Activated gamma-delta T cell treated with Interleukin-2 at 50 U/mL for 16 hours (primary cell): ENCODE data around the gene CTTNBP2.

ENCODE experiments used
- DNase-seq: peaks from one replicate; pipeline ENCODE4 v3.0.0-alpha.2; 2020

Gene CTTNBP2

GRCh38 chr7:117870448-117871130 lies 2.7 kb downstream of the CTTNBP2 start:
- DNase-seq = no peak

- DNase-seq = no peak
Measured at GRCh38 chr7:117869374-117869773, 3.9 kb downstream of the CTTNBP2 start.

GRCh38 chr7:117863618-117864017 lies 9.6 kb downstream of the CTTNBP2 start:
- DNase-seq = no peak

- DNase-seq = no peak
Measured at GRCh38 chr7:117862378-117862777, 10.9 kb downstream of the CTTNBP2 start.

- no peak for DNase-seq
Measured at GRCh38 chr7:117859246-117859812, 13.9 kb downstream of the CTTNBP2 start.

- no peak for DNase-seq
Measured at GRCh38 chr7:117858712-117859111, 14.5 kb downstream of the CTTNBP2 start.

GRCh38 chr7:117857718-117858117 lies 15.5 kb downstream of the CTTNBP2 start:
- no peak for DNase-seq

GRCh38 chr7:117856196-117856595 lies 17.0 kb downstream of the CTTNBP2 start:
- DNase-seq = no peak

- DNase-seq = no peak
Measured at GRCh38 chr7:117854186-117854585, 19.1 kb downstream of the CTTNBP2 start.

- no peak for DNase-seq
Measured at GRCh38 chr7:117848941-117849340, 24.3 kb downstream of the CTTNBP2 start.

GRCh38 chr7:117844678-117845077 lies 28.6 kb downstream of the CTTNBP2 start:
- DNase-seq = no peak

- DNase-seq = no peak
Measured at GRCh38 chr7:117841611-117842010, 31.6 kb downstream of the CTTNBP2 start.

GRCh38 chr7:117841011-117841410 lies 32.2 kb downstream of the CTTNBP2 start:
- DNase-seq = no peak

- no peak for DNase-seq
Measured at GRCh38 chr7:117839507-117839906, 33.7 kb downstream of the CTTNBP2 start.

- no peak for DNase-seq
Measured at GRCh38 chr7:117837841-117838240, 35.4 kb downstream of the CTTNBP2 start.

GRCh38 chr7:117835016-117835664 lies 38.1 kb downstream of the CTTNBP2 start:
- DNase-seq = no peak

- DNase-seq = no peak
Measured at GRCh38 chr7:117830422-117830954, 42.8 kb downstream of the CTTNBP2 start.

- no peak for DNase-seq
Measured at GRCh38 chr7:117829450-117830117, 43.7 kb downstream of the CTTNBP2 start.

- no peak for DNase-seq
Measured at GRCh38 chr7:117828825-117829224, 44.4 kb downstream of the CTTNBP2 start.

- DNase-seq = no peak
Measured at GRCh38 chr7:117827862-117828261, 45.4 kb downstream of the CTTNBP2 start.

GRCh38 chr7:117825132-117825531 lies 48.1 kb downstream of the CTTNBP2 start:
- DNase-seq = no peak

GRCh38 chr7:117824592-117824991 lies 48.6 kb downstream of the CTTNBP2 start:
- DNase-seq = no peak

- DNase-seq = no peak
Measured at GRCh38 chr7:117819558-117819957, 53.7 kb downstream of the CTTNBP2 start.

GRCh38 chr7:117818232-117818631 lies 55.0 kb downstream of the CTTNBP2 start:
- DNase-seq = no peak
